Ishikawa (cell line): ENCODE results near the gene LRP1.

Experiments used
- CEBPB ChIP-seq: IDR thresholded peaks from 2 replicates; pipeline ENCODE4 v1.6.1; 2012
- CREB1 ChIP-seq: IDR thresholded peaks from 2 replicates; pipeline ENCODE4 v1.6.1; 2012; ENCODE audit warnings: low read depth
- EGR1 ChIP-seq: IDR thresholded peaks from 2 replicates; pipeline ENCODE4 v1.6.1; 2012
- EP300 ChIP-seq: IDR thresholded peaks from 2 replicates; pipeline ENCODE4 v1.6.1; 2012; ENCODE audit warnings: borderline replicate concordance
- FOXM1 ChIP-seq: IDR thresholded peaks from 2 replicates; pipeline ENCODE4 v1.6.1; 2012; ENCODE audit warnings: low read depth, borderline replicate concordance
- NFIC ChIP-seq: IDR thresholded peaks from 2 replicates; pipeline ENCODE4 v1.6.1; 2012
- RAD21 ChIP-seq: IDR thresholded peaks from 2 replicates; pipeline ENCODE4 v1.6.1; 2012; ENCODE audit warnings: low read depth
- TAF1 ChIP-seq: IDR thresholded peaks from 2 replicates; pipeline ENCODE4 v1.6.1; 2012; ENCODE audit warnings: low read depth, mild to moderate bottlenecking
- TCF12 ChIP-seq: IDR thresholded peaks from 2 replicates; pipeline ENCODE4 v1.6.1; 2012; ENCODE audit warnings: low read depth
- TEAD4 ChIP-seq: IDR thresholded peaks from 2 replicates; pipeline ENCODE4 v1.6.1; 2012
- YY1 ChIP-seq: IDR thresholded peaks from 2 replicates; pipeline ENCODE4 v1.6.1; 2012; ENCODE audit warnings: low read depth
- ZBTB7A ChIP-seq: IDR thresholded peaks from 2 replicates; pipeline ENCODE4 v1.6.1; 2012; ENCODE audit warnings: low read depth
- TF ChIP-seq, protein P1 (sequence below): IDR thresholded peaks from 2 replicates; pipeline ENCODE4 v1.6.1; 2012; ENCODE audit warnings: low read depth, mild to moderate bottlenecking
- TF ChIP-seq, protein P2 (sequence below): IDR thresholded peaks from 2 replicates; pipeline ENCODE4 v1.6.1; 2012
- TF ChIP-seq, protein P3 (sequence below): IDR thresholded peaks from 2 replicates; pipeline ENCODE4 v1.6.1; 2012

The LRP1 gene

DNA sequence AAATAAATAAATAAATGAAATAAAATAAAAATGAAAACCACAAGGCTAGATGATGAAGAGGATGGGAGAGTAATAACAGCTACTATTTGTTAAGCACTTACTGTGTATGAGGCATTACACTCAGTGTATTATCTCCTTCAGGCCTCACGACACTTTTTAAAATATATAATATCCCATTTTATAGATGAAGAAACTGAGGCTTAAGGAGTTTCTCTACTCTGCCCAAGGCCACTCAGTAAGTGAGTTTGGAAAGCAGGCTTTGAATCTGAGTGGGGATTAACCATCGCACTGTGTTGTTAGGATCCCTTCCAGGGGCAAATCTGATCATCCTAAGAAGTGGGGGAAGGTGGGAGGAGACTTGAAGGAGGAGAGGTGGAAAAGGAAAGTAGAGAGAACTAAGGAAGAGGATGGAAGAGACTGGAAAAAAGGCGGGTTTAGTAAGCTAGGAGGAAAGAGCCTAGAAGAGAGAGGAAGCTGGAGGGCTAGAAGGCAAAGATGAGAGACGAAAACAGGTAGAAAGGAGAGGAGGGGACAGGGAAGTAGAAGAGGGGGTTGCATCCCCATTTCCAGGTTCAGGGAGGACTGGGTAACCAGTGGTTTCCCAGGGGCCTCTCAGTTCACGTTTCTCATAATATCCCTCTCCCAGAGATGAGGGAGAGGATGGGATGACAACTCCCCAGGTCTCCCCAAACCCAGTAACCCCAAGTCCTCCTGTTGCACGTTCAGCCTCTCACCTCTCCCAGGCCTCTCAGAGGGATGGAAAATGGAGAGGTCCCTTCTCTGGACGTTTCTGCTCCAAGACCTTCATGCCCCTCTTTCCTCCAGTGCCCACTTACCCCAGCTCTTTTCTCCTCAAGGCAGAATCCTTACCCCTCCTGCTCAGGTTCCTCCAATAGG, 18.8 kb upstream of the LRP1 start:
- no peak for TF ChIP-seq ZBTB7A
- no peak for TF ChIP-seq TAF1
- no peak for TF ChIP-seq EP300

DNA sequence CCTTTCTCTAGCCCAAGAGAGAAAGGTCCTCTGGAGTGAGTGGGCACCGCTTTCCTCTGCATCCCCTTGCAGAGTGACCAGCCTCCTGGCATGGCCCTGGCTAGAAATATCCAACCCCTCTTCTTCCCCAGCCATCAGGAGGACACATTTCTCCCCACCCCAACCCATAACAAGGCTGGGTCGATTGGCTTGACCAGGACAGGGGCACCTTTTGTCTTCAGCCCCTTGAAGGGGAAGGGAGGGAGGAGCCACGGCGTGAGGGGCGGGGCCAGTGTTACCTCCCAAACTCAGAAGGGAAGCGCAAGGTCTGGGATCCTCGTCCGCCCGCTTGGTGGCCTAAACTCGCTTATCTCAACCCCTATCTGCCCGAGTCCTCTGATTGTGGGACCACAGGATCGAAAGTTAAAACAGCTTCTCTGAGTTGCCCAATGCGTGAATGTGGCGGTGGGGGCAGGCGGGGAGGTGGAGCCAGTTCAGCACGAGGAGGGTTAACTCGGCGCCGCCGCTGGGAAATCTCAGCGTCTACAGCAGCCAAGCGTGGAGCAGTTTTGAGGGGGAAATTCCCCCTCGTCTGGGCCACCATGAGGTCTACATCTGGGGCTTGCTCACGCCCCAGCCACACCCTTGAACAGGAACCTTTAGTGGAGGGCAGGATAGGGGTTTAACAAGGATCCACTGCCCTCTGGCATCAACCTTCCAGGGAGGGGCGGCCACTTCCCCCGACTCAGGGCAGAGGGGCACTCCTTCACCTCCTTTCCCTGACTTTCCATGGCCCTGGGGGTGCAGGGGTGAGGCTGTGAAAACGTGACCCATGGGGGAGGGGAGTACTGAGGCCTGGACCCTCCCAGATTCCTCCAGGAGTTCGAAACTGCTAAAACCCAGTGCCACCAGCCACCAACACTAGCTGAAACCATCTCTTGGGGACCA, 17.9 kb upstream of the LRP1 start:
- no peak for TF ChIP-seq CEBPB
- TF ChIP-seq, protein P1, sequence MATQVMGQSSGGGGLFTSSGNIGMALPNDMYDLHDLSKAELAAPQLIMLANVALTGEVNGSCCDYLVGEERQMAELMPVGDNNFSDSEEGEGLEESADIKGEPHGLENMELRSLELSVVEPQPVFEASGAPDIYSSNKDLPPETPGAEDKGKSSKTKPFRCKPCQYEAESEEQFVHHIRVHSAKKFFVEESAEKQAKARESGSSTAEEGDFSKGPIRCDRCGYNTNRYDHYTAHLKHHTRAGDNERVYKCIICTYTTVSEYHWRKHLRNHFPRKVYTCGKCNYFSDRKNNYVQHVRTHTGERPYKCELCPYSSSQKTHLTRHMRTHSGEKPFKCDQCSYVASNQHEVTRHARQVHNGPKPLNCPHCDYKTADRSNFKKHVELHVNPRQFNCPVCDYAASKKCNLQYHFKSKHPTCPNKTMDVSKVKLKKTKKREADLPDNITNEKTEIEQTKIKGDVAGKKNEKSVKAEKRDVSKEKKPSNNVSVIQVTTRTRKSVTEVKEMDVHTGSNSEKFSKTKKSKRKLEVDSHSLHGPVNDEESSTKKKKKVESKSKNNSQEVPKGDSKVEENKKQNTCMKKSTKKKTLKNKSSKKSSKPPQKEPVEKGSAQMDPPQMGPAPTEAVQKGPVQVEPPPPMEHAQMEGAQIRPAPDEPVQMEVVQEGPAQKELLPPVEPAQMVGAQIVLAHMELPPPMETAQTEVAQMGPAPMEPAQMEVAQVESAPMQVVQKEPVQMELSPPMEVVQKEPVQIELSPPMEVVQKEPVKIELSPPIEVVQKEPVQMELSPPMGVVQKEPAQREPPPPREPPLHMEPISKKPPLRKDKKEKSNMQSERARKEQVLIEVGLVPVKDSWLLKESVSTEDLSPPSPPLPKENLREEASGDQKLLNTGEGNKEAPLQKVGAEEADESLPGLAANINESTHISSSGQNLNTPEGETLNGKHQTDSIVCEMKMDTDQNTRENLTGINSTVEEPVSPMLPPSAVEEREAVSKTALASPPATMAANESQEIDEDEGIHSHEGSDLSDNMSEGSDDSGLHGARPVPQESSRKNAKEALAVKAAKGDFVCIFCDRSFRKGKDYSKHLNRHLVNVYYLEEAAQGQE = no peak
- TF ChIP-seq, protein P2, sequence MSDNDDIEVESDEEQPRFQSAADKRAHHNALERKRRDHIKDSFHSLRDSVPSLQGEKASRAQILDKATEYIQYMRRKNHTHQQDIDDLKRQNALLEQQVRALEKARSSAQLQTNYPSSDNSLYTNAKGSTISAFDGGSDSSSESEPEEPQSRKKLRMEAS = no peak
- no peak for TF ChIP-seq NFIC
- no peak for TF ChIP-seq ZBTB7A
- TF ChIP-seq EP300 = no peak
- TF ChIP-seq EGR1 = no peak
- no peak for TF ChIP-seq FOXM1
- no peak for TF ChIP-seq TAF1
- no peak for TF ChIP-seq RAD21
- TF ChIP-seq, protein P3, sequence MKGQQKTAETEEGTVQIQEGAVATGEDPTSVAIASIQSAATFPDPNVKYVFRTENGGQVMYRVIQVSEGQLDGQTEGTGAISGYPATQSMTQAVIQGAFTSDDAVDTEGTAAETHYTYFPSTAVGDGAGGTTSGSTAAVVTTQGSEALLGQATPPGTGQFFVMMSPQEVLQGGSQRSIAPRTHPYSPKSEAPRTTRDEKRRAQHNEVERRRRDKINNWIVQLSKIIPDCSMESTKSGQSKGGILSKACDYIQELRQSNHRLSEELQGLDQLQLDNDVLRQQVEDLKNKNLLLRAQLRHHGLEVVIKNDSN = no peak
- TF ChIP-seq CREB1 = no peak
- TF ChIP-seq YY1 = no peak

DNA sequence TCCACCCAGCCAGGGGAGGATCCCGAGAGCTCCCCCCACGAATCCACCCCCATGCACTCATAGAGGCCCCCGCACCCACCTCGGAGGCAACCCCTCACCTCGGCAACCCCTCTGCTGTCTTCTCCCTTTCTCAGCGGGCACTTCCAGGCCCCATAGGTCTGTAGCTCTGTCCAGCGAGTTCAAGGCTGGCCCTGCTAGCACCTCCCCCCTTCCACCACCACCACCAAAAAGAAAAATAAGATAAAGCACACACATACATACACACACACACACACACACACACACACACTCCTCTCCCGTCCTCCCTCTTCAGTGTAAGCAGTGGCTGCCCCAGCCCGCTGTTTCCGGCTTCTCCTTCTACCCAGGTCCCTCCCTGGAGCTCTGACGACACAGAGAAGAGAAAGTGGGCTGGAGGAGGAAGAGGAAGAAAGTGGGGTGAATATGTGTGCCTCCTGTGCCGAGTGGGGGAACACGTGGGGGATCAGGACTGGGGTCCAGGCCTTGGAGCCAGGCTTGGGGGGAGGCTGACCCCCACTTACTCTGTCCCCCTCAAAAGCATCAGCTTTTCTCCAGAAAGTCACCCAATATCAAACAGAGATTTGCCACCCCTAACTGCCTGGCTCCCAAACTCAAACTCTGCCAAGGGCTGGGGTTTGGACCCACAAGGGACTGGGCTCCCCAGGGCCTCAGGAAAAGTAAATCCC, 17.1 kb upstream of the LRP1 start, which contains the start of gene STAT6:
Gene STAT6 (minus strand): TSS at position 332 of the 704 bp plus-strand sequence. CDS start 3,084 bp downstream, outside the sequence.
- TF ChIP-seq FOXM1 = no peak
- TF ChIP-seq, protein P1 = peak; percentile 50; the same call in 1 of the 2 replicates
- no peak for TF ChIP-seq YY1
- TF ChIP-seq, protein P2 = no peak

DNA sequence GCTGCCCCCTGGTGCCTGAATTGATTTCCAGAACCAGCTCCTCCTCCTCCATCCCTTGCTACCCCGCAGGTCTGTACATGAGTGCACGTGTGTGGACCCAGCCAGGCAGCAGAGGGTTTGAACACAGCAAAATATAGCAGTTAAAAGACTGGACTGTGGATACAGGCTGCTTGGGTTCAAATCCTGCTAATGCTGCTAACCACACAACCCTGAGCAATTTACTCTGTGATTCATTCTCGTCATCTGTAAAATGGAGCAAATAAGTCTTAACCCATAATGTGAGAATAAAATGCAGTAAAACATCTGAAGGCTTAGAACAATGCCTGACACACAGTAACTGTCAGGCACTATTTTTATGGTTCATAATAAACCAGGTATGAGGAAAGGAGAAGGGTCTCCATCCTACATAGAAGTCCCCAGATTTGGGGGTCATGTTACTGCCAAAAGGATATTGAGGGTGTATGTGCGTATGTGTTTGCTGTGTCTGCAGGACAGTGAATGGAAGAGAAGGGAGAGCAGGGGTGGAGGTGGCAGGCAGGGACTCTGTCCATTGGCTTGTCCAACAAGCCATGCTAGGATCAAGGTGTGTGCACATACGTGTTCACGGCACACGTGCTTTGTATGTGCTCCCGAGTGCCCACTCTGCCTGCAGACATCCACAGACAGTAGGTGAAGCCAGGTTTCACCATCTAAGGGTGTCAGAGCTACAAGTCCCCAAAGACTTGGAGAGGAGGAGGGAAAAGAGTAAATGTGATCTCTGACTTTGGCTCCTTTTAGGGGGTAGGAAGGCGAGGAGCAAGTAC, 15.6 kb upstream of the LRP1 start:
- TF ChIP-seq, protein P1 = no peak
- TF ChIP-seq FOXM1 (no peak), TEAD4 (no peak), TCF12 (no peak), EGR1 (no peak), CEBPB (no peak), CREB1 (no peak), RAD21 (no peak), EP300 (no peak), NFIC (no peak), ZBTB7A (no peak), TAF1 (no peak), YY1 (no peak)
- TF ChIP-seq, protein P3 = no peak
- TF ChIP-seq, protein P2 = no peak; the same call in 1 of the 2 replicates
